HEK293 (cell line): ENCODE results near the gene OLFM1.

ENCODE experiments used
- CTCF ChIA-PET: fragments of 350-600 bp; formaldehyde crosslinking; extraction: SDS; loops from one replicate; lab custom pipeline; 2021; ENCODE audit warnings: antibody characterized with exemption; lab: Yijun Ruan, JAX
- POLR2A ChIA-PET: fragments of 300-600 bp; formaldehyde crosslinking; extraction: SDS; loops from one replicate; lab custom pipeline; 2020; ENCODE audit warnings: antibody characterized with exemption, inconsistent platforms; lab: Yijun Ruan, JAX
- H3K27ac ChIP-seq: fragments of 200-500 bp; sonication (Bioruptor generic); 2 replicates; pipeline ENCODE4 v1.5.1; 2014; ENCODE audit warnings: low read depth, low read length, control low read depth, inconsistent platforms; ENCODE audit errors: extremely low read depth
- H3K36me3 ChIP-seq, 2 experiments: fragments of 200-500 bp in 1 of 2; sonication (Bioruptor generic) in 1 of 2; 1 replicate in 1 of 2; 2 replicates in 1 of 2; pipeline ENCODE4 v1.5.1; 2014 to 2017; ENCODE audit warnings: inconsistent platforms in 2 of 2, low read length in 2 of 2; ENCODE audit not compliant: control insufficient read depth in 2 of 2, insufficient read depth in 1 of 2
- H3K4me1 ChIP-seq: fragments of 200-500 bp; sonication (Bioruptor generic); 2 replicates; pipeline ENCODE4 v1.5.1; 2014; ENCODE audit warnings: mild to moderate bottlenecking, low read length, inconsistent platforms; ENCODE audit not compliant: control insufficient read depth, insufficient read depth
- H3K4me3 ChIP-seq: 2 replicates; pipeline ENCODE4 v1.5.1; 2011; ENCODE audit warnings: low read depth, mild to moderate bottlenecking, control low read depth, low read length, moderate library complexity
- H3K9me3 ChIP-seq: fragments of 200-500 bp; sonication (Bioruptor generic); 2 replicates; pipeline ENCODE4 v1.5.1; 2014; ENCODE audit warnings: low read depth, low read length, inconsistent platforms; ENCODE audit not compliant: control insufficient read depth, insufficient read depth
- BCL11B ChIP-seq: fragments of 450-650 bp; formaldehyde crosslinking; IDR thresholded peaks from 2 replicates; pipeline ENCODE4 v1.5.1; 2016; ENCODE audit warnings: low read depth, missing biosample characterization, missing genetic modification characterization
- MZF1 ChIP-seq: fragments of 450-650 bp; formaldehyde crosslinking; IDR thresholded peaks from 2 replicates; pipeline ENCODE4 v1.5.1; 2017; ENCODE audit warnings: missing biosample characterization, missing genetic modification characterization, borderline replicate concordance
- ZNF146 ChIP-seq: fragments of 450-650 bp; formaldehyde crosslinking; IDR thresholded peaks from 2 replicates; pipeline ENCODE4 v1.5.1; 2016; ENCODE audit warnings: missing biosample characterization, missing genetic modification characterization
- ZNF280C ChIP-seq: fragments of 450-650 bp; formaldehyde crosslinking; IDR thresholded peaks from 2 replicates; pipeline ENCODE4 v1.5.1; 2016; ENCODE audit warnings: missing biosample characterization, missing genetic modification characterization
- ZNF292 ChIP-seq: fragments of 450-650 bp; formaldehyde crosslinking; IDR thresholded peaks from 2 replicates; pipeline ENCODE4 v1.5.1; 2016; ENCODE audit warnings: low read depth, missing biosample characterization, missing genetic modification characterization, borderline replicate concordance
- ZNF324 ChIP-seq: fragments of 450-650 bp; formaldehyde crosslinking; IDR thresholded peaks from 2 replicates; pipeline ENCODE4 v1.5.1; 2016; ENCODE audit warnings: missing biosample characterization, missing genetic modification characterization
- ZNF391 ChIP-seq: fragments of 450-650 bp; formaldehyde crosslinking; IDR thresholded peaks from 2 replicates; pipeline ENCODE4 v1.5.1; 2016; ENCODE audit warnings: low read depth, missing biosample characterization, missing genetic modification characterization, borderline replicate concordance
- ZNF571 ChIP-seq: fragments of 450-650 bp; formaldehyde crosslinking; IDR thresholded peaks from 2 replicates; pipeline ENCODE4 v1.5.0; 2017; ENCODE audit warnings: missing biosample characterization, missing genetic modification characterization
- ZNF600 ChIP-seq: fragments of 450-650 bp; formaldehyde crosslinking; IDR thresholded peaks from 2 replicates; pipeline ENCODE4 v1.5.1; 2016; ENCODE audit warnings: missing biosample characterization, missing genetic modification characterization
- ZNF626 ChIP-seq: fragments of 450-650 bp; sonication (Bioruptor Pico); formaldehyde crosslinking; IDR thresholded peaks from 2 replicates; pipeline ENCODE4 v1.5.1; 2018; ENCODE audit warnings: missing biosample characterization, missing genetic modification characterization, inconsistent platforms
- ZNF639 ChIP-seq: fragments of 450-650 bp; formaldehyde crosslinking; IDR thresholded peaks from 2 replicates; pipeline ENCODE4 v1.5.1; 2016; ENCODE audit warnings: missing biosample characterization, missing genetic modification characterization
- ZNF654 ChIP-seq: fragments of 450-650 bp; formaldehyde crosslinking; IDR thresholded peaks from 2 replicates; pipeline ENCODE4 v1.5.1; 2016; ENCODE audit warnings: low read depth, missing biosample characterization, missing genetic modification characterization
- ZNF670 ChIP-seq: fragments of 450-650 bp; formaldehyde crosslinking; IDR thresholded peaks from 2 replicates; pipeline ENCODE4 v1.5.1; 2016; ENCODE audit warnings: missing biosample characterization, missing genetic modification characterization, low read depth
- ZNF701 ChIP-seq: fragments of 450-650 bp; formaldehyde crosslinking; IDR thresholded peaks from 2 replicates; pipeline ENCODE4 v1.5.1; 2016; ENCODE audit warnings: missing biosample characterization, missing genetic modification characterization
- TF ChIP-seq, protein P1 (sequence below): fragments of 450-650 bp; formaldehyde crosslinking; IDR thresholded peaks from 2 replicates; pipeline ENCODE4 v1.5.1; 2016; ENCODE audit warnings: missing biosample characterization, missing genetic modification characterization
- TF ChIP-seq, protein P2 (sequence below): fragments of 450-650 bp; formaldehyde crosslinking; IDR thresholded peaks from 2 replicates; pipeline ENCODE4 v1.5.1; 2016; ENCODE audit warnings: missing biosample characterization, missing genetic modification characterization

The OLFM1 gene

DNA sequence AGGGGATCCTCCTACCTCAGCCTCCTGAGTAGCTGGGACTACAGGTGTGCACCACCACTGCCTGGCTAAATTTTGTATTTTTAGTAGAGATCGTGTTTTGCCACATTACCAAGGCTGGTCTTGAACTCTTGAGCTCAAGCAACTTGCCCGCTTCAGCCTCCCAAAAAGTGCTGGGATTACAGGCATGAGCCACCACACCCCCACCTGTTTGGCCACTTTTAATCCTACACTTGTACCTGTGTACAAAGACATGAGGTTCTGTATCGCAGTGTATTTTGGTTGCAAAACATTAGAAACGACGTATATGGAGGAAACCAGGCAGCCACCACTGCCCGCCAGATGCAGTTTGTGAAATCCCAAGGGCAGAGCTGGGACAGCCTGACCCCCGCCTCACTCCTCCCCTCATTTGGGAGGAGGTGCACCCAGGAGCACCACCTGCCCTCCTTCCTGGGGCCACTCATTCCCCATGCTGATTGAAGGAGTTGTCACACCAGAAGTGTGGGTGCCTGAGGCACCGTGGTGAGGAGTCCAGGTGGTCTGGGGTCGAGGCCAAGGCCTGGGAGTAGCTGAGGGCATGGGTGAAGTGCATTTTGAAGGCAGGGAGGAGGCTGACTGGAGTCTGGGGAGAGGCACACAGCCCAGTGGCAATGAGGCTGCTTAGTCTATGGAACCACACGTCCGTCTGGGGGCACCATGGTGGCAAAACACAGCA is 39.3 kb upstream of the OLFM1 start:
- POLR2A ChIA-PET, result no interaction called here
- CTCF ChIA-PET, result interaction anchor here (0.7 kb wide), 1 partner anchor 9 kb away, joined by 5 read pairs; no protein-coding TSS in a partner anchor
- TF ChIP-seq, protein P1, sequence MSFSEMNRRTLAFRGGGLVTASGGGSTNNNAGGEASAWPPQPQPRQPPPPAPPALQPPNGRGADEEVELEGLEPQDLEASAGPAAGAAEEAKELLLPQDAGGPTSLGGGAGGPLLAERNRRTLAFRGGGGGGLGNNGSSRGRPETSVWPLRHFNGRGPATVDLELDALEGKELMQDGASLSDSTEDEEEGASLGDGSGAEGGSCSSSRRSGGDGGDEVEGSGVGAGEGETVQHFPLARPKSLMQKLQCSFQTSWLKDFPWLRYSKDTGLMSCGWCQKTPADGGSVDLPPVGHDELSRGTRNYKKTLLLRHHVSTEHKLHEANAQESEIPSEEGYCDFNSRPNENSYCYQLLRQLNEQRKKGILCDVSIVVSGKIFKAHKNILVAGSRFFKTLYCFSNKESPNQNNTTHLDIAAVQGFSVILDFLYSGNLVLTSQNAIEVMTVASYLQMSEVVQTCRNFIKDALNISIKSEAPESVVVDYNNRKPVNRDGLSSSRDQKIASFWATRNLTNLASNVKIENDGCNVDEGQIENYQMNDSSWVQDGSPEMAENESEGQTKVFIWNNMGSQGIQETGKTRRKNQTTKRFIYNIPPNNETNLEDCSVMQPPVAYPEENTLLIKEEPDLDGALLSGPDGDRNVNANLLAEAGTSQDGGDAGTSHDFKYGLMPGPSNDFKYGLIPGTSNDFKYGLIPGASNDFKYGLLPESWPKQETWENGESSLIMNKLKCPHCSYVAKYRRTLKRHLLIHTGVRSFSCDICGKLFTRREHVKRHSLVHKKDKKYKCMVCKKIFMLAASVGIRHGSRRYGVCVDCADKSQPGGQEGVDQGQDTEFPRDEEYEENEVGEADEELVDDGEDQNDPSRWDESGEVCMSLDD (tag by site-specific recombination), result no peak
- TF ChIP-seq BCL11B (tag by site-specific recombination) (no peak), ZNF654 (tag by site-specific recombination) (no peak), ZNF626 (no peak), ZNF701 (tag by site-specific recombination) (no peak), ZNF146 (tag by site-specific recombination) (no peak), ZNF292 (no peak), ZNF639 (tag by site-specific recombination) (no peak), ZNF600 (no peak), ZNF391 (tag by site-specific recombination) (no peak), MZF1 (tag by site-specific recombination) (no peak)
- TF ChIP-seq, protein P2, sequence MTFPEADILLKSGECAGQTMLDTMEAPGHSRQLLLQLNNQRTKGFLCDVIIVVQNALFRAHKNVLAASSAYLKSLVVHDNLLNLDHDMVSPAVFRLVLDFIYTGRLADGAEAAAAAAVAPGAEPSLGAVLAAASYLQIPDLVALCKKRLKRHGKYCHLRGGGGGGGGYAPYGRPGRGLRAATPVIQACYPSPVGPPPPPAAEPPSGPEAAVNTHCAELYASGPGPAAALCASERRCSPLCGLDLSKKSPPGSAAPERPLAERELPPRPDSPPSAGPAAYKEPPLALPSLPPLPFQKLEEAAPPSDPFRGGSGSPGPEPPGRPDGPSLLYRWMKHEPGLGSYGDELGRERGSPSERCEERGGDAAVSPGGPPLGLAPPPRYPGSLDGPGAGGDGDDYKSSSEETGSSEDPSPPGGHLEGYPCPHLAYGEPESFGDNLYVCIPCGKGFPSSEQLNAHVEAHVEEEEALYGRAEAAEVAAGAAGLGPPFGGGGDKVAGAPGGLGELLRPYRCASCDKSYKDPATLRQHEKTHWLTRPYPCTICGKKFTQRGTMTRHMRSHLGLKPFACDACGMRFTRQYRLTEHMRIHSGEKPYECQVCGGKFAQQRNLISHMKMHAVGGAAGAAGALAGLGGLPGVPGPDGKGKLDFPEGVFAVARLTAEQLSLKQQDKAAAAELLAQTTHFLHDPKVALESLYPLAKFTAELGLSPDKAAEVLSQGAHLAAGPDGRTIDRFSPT, result no peak
- Histone ChIP-seq H3K4me1 (no peaks in the 10 kb centered on the region), H3K36me3 (no peaks in the 10 kb centered on the region), H3K9me3 (no peaks in the 10 kb centered on the region), H3K4me3 (no peak overlapping the region), H3K27ac (no peak overlapping the region)

GRCh38 chr9:135048758-135049444 is 38.6 kb upstream of the OLFM1 start:
- Histone ChIP-seq H3K4me3 (no peak overlapping the region), H3K27ac (no peak overlapping the region), H3K4me1 (no peaks in the 10 kb centered on the region), H3K9me3 (no peaks in the 10 kb centered on the region; the same call in 1 of the 2 replicates), H3K36me3 (no peaks in the 10 kb centered on the region)
- CTCF ChIA-PET, result no interaction called here
- POLR2A ChIA-PET, result no interaction called here
- no peak for TF ChIP-seq ZNF571 (tag by site-specific recombination)
- no peak for TF ChIP-seq ZNF280C (tag by site-specific recombination)
- TF ChIP-seq MZF1 (tag by site-specific recombination), result no peak
- TF ChIP-seq ZNF324, result no peak
- no peak for TF ChIP-seq ZNF670 (tag by site-specific recombination)
